ENCODE measurements around the gene ITSN2.

DNA sequence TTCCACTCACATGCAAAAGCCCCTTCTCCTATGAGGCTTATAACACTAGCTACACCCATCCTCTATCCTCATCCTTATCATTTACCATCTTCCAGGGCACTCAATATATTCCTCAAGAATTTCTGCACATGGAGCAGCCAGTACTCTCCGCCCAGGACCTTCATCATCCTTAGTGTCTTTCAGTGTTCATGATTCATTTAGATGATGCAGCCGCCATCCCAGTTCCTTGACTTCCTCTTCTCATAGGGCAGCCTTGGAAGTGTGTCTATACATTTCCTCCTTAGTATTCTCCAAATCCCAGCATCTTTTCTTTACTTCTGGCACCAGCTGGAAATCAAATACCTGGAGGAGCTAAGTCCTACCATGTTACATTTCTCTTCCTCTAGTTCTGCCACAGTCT is 3.0 kb upstream of the ITSN2 start:
- TF ChIP-seq, protein P1, sequence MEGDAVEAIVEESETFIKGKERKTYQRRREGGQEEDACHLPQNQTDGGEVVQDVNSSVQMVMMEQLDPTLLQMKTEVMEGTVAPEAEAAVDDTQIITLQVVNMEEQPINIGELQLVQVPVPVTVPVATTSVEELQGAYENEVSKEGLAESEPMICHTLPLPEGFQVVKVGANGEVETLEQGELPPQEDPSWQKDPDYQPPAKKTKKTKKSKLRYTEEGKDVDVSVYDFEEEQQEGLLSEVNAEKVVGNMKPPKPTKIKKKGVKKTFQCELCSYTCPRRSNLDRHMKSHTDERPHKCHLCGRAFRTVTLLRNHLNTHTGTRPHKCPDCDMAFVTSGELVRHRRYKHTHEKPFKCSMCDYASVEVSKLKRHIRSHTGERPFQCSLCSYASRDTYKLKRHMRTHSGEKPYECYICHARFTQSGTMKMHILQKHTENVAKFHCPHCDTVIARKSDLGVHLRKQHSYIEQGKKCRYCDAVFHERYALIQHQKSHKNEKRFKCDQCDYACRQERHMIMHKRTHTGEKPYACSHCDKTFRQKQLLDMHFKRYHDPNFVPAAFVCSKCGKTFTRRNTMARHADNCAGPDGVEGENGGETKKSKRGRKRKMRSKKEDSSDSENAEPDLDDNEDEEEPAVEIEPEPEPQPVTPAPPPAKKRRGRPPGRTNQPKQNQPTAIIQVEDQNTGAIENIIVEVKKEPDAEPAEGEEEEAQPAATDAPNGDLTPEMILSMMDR (IDR thresholded peaks at IDR 0.05), result no peak
- no peak for TF ChIP-seq POLR2A (IDR thresholded peaks at IDR 0.05)

All from lower leg skin (tissue), 3 donors.